Ascending aorta (tissue), 2 donors: Measurements from ENCODE around the gene CD1B. TPM values are rescaled to one million over a fixed set of nuclear protein-coding genes. Genes with fewer than 3 reads are reported as not detected.

Experiments used
- DNase-seq, 2 donors: peaks; one replicate each; pipeline ENCODE4 v3.0.0-alpha.2; 2019; ENCODE audit warnings: low spot score in 2 of 2
- H3K27ac ChIP-seq, 2 donors: fragments of 200-600 bp; sonication (generic); one replicate each; pipeline ENCODE4 v1.5.1; 2016 to 2017; ENCODE audit warnings: mild to moderate bottlenecking in 1 of 2
- H3K27me3 ChIP-seq: fragments of 200-600 bp; sonication (generic); one replicate; pipeline ENCODE4 v1.5.1; 2017
- H3K36me3 ChIP-seq, 2 donors: fragments of 200-600 bp; sonication (generic); one replicate each; pipeline ENCODE4 v1.5.1; 2016
- H3K4me1 ChIP-seq, 2 donors: fragments of 200-600 bp; sonication (generic); one replicate each; pipeline ENCODE4 v1.5.1; 2016 to 2017; ENCODE audit warnings: mild to moderate bottlenecking in 1 of 2
- H3K4me3 ChIP-seq, 2 donors: fragments of 200-600 bp; sonication (generic); one replicate each; pipeline ENCODE4 v1.5.1; 2016 to 2017; ENCODE audit warnings: mild to moderate bottlenecking in 1 of 2
- H3K9me3 ChIP-seq, 2 donors: fragments of 200-600 bp; sonication (generic); one replicate each; pipeline ENCODE4 v1.5.1; 2016
- intact Hi-C: fragments of 100-400 bp; cut with DNase I; formaldehyde crosslinking; loops from one replicate; pipeline ENCODE4 v1.15.1; 2023
- total RNA-seq: library from RNA; depleted of rRNA; stranded (reverse); fragments of >200 nt; gene quantifications from one replicate; pipeline ENCODE4 v1.1.0, GENCODE V29; 2016
- TF ChIP-seq, protein P1 (sequence below), 3 experiments: fragments of 200-600 bp in 2 of 3; fragments of 450-650 bp in 1 of 3; sonication (generic) in 2 of 3; IDR thresholded peaks; one replicate each; pipeline ENCODE4 v1.5.1; 2016 to 2019; ENCODE audit warnings: antibody characterized with exemption in 3 of 3, mild to moderate bottlenecking in 1 of 3, moderate library complexity in 1 of 3

Gene CD1B
- total RNA-seq, 1 donor from 2014 or later = not detected

DNA sequence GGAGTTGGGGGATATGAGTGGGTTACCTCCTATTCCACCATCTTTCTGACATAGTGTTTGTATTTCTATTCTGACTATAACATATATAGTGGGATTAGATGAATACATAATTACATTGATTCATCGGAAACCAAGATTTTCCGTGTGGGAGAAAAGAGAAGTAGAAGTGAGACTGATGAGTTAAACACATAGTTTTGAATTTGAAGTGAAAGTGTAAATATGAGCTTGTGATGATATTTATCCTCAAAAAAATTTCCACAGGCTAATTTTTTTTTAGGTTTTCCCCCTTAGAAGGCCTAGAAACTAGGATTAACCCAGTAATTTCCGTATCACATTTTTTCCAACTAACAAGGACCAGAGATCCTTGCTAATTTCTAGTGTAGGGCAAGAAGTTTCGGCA is 6.9 kb downstream of the CD1B start:
- Histone ChIP-seq H3K4me1 (no peaks in the 10 kb centered on the region), H3K36me3 (no peaks in the 10 kb centered on the region), H3K27me3 (no peaks in the 10 kb centered on the region), H3K27ac (no peak overlapping the region), H3K4me3 (no peak overlapping the region), H3K9me3 (peaks cover 0 to 7% of the 10 kb centered on the region in 2 donors)
- intact Hi-C loops = no loop called here
- TF ChIP-seq, protein P1, sequence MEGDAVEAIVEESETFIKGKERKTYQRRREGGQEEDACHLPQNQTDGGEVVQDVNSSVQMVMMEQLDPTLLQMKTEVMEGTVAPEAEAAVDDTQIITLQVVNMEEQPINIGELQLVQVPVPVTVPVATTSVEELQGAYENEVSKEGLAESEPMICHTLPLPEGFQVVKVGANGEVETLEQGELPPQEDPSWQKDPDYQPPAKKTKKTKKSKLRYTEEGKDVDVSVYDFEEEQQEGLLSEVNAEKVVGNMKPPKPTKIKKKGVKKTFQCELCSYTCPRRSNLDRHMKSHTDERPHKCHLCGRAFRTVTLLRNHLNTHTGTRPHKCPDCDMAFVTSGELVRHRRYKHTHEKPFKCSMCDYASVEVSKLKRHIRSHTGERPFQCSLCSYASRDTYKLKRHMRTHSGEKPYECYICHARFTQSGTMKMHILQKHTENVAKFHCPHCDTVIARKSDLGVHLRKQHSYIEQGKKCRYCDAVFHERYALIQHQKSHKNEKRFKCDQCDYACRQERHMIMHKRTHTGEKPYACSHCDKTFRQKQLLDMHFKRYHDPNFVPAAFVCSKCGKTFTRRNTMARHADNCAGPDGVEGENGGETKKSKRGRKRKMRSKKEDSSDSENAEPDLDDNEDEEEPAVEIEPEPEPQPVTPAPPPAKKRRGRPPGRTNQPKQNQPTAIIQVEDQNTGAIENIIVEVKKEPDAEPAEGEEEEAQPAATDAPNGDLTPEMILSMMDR (IDR thresholded peaks at IDR 0.05) = no peak
- no peak for DNase-seq

DNA sequence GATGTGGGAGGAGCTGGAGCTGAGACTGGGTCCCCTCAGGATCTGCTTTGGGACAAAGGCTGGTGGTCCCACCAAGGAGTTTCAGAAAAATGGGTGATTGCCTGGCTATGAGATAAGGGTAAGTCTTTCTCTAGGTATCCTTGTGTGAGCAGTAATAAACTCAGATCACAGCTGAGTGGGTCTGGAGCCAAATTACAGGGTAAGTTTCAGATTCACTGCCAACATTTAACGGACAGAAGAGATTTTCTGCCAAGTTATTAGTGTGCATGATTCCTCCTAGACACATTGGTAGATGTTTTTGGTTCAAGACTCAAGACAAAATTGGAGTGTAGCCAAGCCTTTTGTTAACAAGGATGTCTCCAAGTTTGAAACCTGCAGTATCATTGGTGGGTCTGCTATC is 7.5 kb downstream of the CD1B start:
- Histone ChIP-seq H3K27me3 (no peaks in the 10 kb centered on the region), H3K4me3 (no peak overlapping the region), H3K4me1 (no peaks in the 10 kb centered on the region), H3K9me3 (peaks cover 0 to 7% of the 10 kb centered on the region in 2 donors), H3K27ac (no peak overlapping the region), H3K36me3 (no peaks in the 10 kb centered on the region)
- TF ChIP-seq, protein P1 (IDR thresholded peaks at IDR 0.05) = no peak
- DNase-seq = no peak
- intact Hi-C loops = no loop called here

DNA sequence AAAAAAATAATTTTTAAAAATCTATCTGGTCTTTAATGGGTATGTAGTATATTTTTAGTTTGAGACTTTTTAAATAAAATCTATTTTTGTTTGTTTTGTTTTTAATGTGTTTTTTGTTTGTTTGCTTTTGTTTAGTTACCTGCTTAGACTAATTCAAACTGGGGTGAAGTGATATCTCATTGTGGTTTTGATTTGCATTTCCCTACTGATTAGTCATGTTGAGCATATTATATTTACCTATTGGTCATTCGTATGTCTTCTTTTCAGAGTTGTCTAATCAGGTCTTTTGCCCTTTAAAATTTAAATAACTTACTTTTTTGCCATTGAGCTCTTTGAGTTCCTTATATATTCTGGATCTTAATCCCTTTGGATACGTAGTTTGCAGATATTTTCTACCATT is 20.3 kb downstream of the CD1B start:
- Histone ChIP-seq H3K27me3 (no peaks in the 10 kb centered on the region), H3K4me1 (no peaks in the 10 kb centered on the region), H3K36me3 (no peaks in the 10 kb centered on the region), H3K9me3 (peaks cover 0 to 4% of the 10 kb centered on the region in 2 donors), H3K27ac (no peak overlapping the region), H3K4me3 (no peak overlapping the region)
- intact Hi-C loops = no loop called here
- no peak for DNase-seq
- TF ChIP-seq, protein P1 (IDR thresholded peaks at IDR 0.05) = no peak

DNA sequence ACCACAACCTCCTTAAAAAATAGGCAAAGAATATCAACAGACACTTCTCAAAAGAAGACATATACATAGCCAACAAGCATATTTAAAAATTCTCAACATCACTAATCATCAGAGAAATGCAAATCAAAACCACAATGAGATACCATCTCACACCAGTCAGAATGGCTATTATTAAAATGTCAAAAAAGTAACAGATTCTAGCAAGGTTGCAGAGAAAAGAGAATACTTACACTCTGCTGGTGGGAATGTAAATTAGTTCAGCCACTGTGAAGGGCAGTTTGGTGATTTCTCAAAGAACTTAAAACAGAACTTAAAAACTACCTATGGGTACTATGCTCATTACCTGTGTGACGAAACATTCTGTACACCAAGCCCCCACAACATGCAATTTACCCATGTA is 20.7 kb downstream of the CD1B start:
- TF ChIP-seq, protein P1 (IDR thresholded peaks at IDR 0.05) = no peak
- DNase-seq = no peak
- no peak overlapping the region for H3K27ac ChIP-seq
- no peaks in the 10 kb centered on the region for H3K36me3 ChIP-seq
- peaks cover 0 to 4% of the 10 kb centered on the region in 2 donors for H3K9me3 ChIP-seq
- intact Hi-C loops = no loop called here
- no peaks in the 10 kb centered on the region for H3K4me1 ChIP-seq
- no peaks in the 10 kb centered on the region for H3K27me3 ChIP-seq
- H3K4me3 ChIP-seq = no peak overlapping the region

DNA sequence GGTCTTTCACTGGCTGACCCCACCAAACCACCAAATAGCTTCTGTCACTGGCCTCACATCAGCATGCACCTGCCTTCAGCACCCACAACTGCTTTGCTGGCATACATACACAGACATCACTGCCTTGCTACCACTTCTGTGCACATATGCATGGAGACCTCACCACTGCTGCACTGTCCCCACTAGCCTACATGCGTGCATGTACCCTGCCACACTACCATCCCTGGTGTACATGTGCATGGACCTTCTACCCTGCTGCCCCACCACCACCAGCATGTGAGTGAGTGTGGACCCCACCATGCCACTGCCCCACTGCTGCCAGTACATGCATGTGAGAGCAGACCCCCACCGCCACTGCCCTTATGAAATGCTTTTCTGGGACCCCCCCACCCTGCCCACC is 35.5 kb downstream of the CD1B start:
- H3K36me3 ChIP-seq = no peaks in the 10 kb centered on the region
- H3K4me3 ChIP-seq = no peak overlapping the region
- H3K4me1 ChIP-seq = no peaks in the 10 kb centered on the region
- H3K27ac ChIP-seq = no peak overlapping the region
- TF ChIP-seq, protein P1 (IDR thresholded peaks at IDR 0.05) = no peak
- DNase-seq = no peak
- H3K27me3 ChIP-seq = no peaks in the 10 kb centered on the region
- no peaks in the 10 kb centered on the region for H3K9me3 ChIP-seq
- intact Hi-C loops = no loop called here

DNA sequence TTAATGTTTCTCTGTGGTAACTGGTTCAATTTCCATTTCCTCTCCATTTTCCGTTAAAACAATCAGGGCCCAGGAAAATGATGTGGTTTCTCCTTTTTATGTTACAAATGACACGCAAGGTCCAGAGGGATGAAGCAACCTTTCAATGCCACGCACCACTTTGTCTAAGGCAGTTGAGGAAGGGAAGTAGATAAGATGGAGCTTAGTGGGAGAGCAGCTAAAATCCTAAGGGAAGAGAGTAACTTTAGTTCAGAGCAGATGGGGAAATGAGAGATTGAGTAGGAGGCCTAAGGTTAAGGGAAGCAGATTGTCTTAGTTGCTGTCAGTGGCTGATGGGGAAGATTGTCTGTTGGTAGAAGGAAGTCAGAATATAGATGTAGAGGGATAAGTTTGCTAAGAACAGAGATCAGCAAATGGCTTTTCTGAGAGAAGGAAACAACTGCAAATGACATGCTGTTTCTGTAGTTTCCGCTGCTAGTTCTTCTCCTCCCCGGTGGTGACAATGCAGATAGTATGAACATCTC is 40.9 kb downstream of the CD1B start:
- DNase-seq = no peak
- intact Hi-C loops = no loop called here
- TF ChIP-seq, protein P1 (IDR thresholded peaks at IDR 0.05) = no peak
- no peak overlapping the region for H3K4me3 ChIP-seq
- H3K27ac ChIP-seq = no peak overlapping the region
- H3K4me1 ChIP-seq = no peaks in the 10 kb centered on the region
- no peaks in the 10 kb centered on the region for H3K27me3 ChIP-seq
- H3K9me3 ChIP-seq = no peaks in the 10 kb centered on the region
- H3K36me3 ChIP-seq = no peaks in the 10 kb centered on the region
